K562 (cell line): ENCODE results near the gene MADCAM1. TPM values are rescaled to one million over a fixed set of nuclear protein-coding genes. Genes with fewer than 3 reads are reported as not detected.

Experiments used
- ILF3 ChIP-seq: fragments of 450-650 bp; IDR thresholded peaks from 2 replicates; pipeline ENCODE4 v1.6.1; 2018; ENCODE audit warnings: antibody characterized with exemption, mild to moderate bottlenecking, moderate library complexity, borderline replicate concordance
- ILK ChIP-seq: fragments of 450-650 bp; IDR thresholded peaks from 2 replicates; pipeline ENCODE4 v1.6.1; 2016; ENCODE audit warnings: missing genetic modification characterization, low read depth, mild to moderate bottlenecking, missing compliant biosample characterization, moderate library complexity, borderline replicate concordance
- MBD2 ChIP-seq: sonication (generic); IDR thresholded peaks from 2 replicates; pipeline ENCODE4 v1.6.1; 2016; ENCODE audit warnings: low read depth, borderline replicate concordance
- MCM2 ChIP-seq: fragments of 450-650 bp; IDR thresholded peaks from 2 replicates; pipeline ENCODE4 v1.6.1; 2017; ENCODE audit warnings: low read depth, mild to moderate bottlenecking
- MCM5 ChIP-seq: fragments of 450-650 bp; IDR thresholded peaks from 2 replicates; pipeline ENCODE4 v1.6.1; 2016; ENCODE audit warnings: low read depth
- NFE2L1 ChIP-seq: fragments of 450-650 bp; IDR thresholded peaks from 2 replicates; pipeline ENCODE4 v1.6.1; 2016; ENCODE audit warnings: missing genetic modification characterization, low read depth, mild to moderate bottlenecking, missing compliant biosample characterization, moderate library complexity, borderline replicate concordance
- NONO ChIP-seq, 2 experiments: fragments of 200-400 bp in 1 of 2; fragments of 450-650 bp in 1 of 2; formaldehyde crosslinking in 1 of 2; IDR thresholded peaks; 2 replicates each; pipeline ENCODE4 v1.6.1; 2017; ENCODE audit warnings: low read depth in 2 of 2, mild to moderate bottlenecking in 2 of 2, moderate library complexity in 2 of 2, low read length in 1 of 2
- NR4A1 ChIP-seq, 2 experiments: fragments of 250-450 bp in 1 of 2; fragments of 450-650 bp in 1 of 2; sonication (Bioruptor Pico) in 1 of 2; IDR thresholded peaks; 2 replicates each; pipeline versions ENCODE4 v1.4.0 to v1.6.1; 2016 to 2020; ENCODE audit warnings: mild to moderate bottlenecking in 2 of 2, missing compliant biosample characterization in 1 of 2, missing genetic modification characterization in 1 of 2, moderate library complexity in 1 of 2
- POLR2AphosphoS5 ChIP-seq: IDR thresholded peaks from 2 replicates; pipeline ENCODE4 v1.6.1; 2011; ENCODE audit warnings: mild to moderate bottlenecking, low read depth, low read length, moderate library complexity; ENCODE audit not compliant: control insufficient read depth, insufficient read depth
- POLR2H ChIP-seq: IDR thresholded peaks from 2 replicates; pipeline ENCODE4 v1.6.1; 2016; ENCODE audit warnings: missing genetic modification characterization, low read depth, mild to moderate bottlenecking, control low read depth, missing compliant biosample characterization, moderate library complexity
- RBFOX2 ChIP-seq: fragments of 200-400 bp; formaldehyde crosslinking; IDR thresholded peaks from 2 replicates; pipeline ENCODE4 v1.6.1; 2017; ENCODE audit warnings: low read depth, mild to moderate bottlenecking, low read length, moderate library complexity
- SREBF1 ChIP-seq: fragments of 150-350 bp; IDR thresholded peaks from 2 replicates; pipeline ENCODE4 v1.6.1; 2014; ENCODE audit warnings: antibody characterized with exemption, low read depth, low read length, borderline replicate concordance
- TFAP4 ChIP-seq: sonication (generic); formaldehyde crosslinking; IDR thresholded peaks from 2 replicates; pipeline ENCODE4 v1.8.0; 2022; ENCODE audit warnings: missing genetic modification reagents, mild to moderate bottlenecking, moderate library complexity, borderline replicate concordance
- U2AF2 ChIP-seq: fragments of 200-400 bp; formaldehyde crosslinking; optimal IDR thresholded peaks from 2 replicates; pipeline ENCODE3; 2017; ENCODE audit warnings: low read depth, mild to moderate bottlenecking, low read length
- USF2 ChIP-seq: sonication (generic); formaldehyde crosslinking; IDR thresholded peaks from 2 replicates; pipeline ENCODE4 v1.5.0; 2020; ENCODE audit warnings: missing genetic modification reagents
- ZNF24 ChIP-seq: fragments of 450-650 bp; IDR thresholded peaks from 2 replicates; pipeline ENCODE4 v1.6.1; 2016
- ZNF324 ChIP-seq: fragments of 250-450 bp; sonication (Bioruptor Pico); IDR thresholded peaks from 2 replicates; pipeline ENCODE4 v1.4.0; 2020; ENCODE audit warnings: mild to moderate bottlenecking
- ZNF354B ChIP-seq: fragments of 250-450 bp; sonication (Bioruptor Pico); IDR thresholded peaks from 2 replicates; pipeline ENCODE4 v1.4.0; 2020
- ZNF431 ChIP-seq: sonication (generic); formaldehyde crosslinking; IDR thresholded peaks from 2 replicates; pipeline ENCODE4 v1.8.0; 2022; ENCODE audit warnings: mild to moderate bottlenecking, missing genetic modification reagents
- ZNF644 ChIP-seq: fragments of 200-800 bp; sonication (Bioruptor generic); IDR thresholded peaks from 2 replicates; pipeline ENCODE4 v1.6.1; 2016; ENCODE audit warnings: low read depth, missing genetic modification characterization, missing compliant biosample characterization
- polyA plus RNA-seq, 8 experiments: library from polyadenylated mRNA; depleted of rRNA in 4 of 8; stranded (reverse) in 5 of 8; unstranded in 3 of 8; fragments of >200 nt; fragmentation: Nextera tagmentation in 2 of 8; fragmentation: Illumina TruSeq in 1 of 8; extraction: Ambion mirVana in 2 of 8; extraction: Trizol in 1 of 8; gene quantifications; 2 replicates each; pipeline versions ENCODE4 v1.2.1 to v1.2.3, GENCODE V29; 2011 to 2014; ENCODE audit warnings: inconsistent platforms in 1 of 8, missing spikeins in 1 of 8
- total RNA-seq, 7 experiments: library from RNA; depleted of rRNA in 6 of 7; stranded (reverse); fragments of >200 nt in 6 of 7; fragmentation: Illumina TruSeq in 2 of 7; extraction: Trizol in 2 of 7; gene quantifications; 2 replicates each; pipeline versions ENCODE4 v1.2.1 to v1.2.3, GENCODE V29; 2011 to 2021; ENCODE audit warnings: low replicate concordance in 1 of 7
- TF ChIP-seq, protein P1 (sequence below), 2 experiments: fragments of 450-650 bp in 1 of 2; sonication (generic) in 1 of 2; formaldehyde crosslinking in 1 of 2; IDR thresholded peaks in 1 of 2; conservative IDR thresholded peaks in 1 of 2; 2 replicates each; pipeline versions ENCODE4 v1.6.1 to v1.8.1; 2016 to 2023; ENCODE audit warnings: mild to moderate bottlenecking in 2 of 2, moderate library complexity in 2 of 2, inconsistent platforms in 1 of 2, missing genetic modification reagents in 1 of 2
- TF ChIP-seq, protein P2 (sequence below): fragments of 450-650 bp; formaldehyde crosslinking; IDR thresholded peaks from 2 replicates; pipeline ENCODE4 v1.4.0; 2022; ENCODE audit warnings: mild to moderate bottlenecking, moderate library complexity

MADCAM1 gene
- total and polyA plus RNA-seq, 9 of the 15 experiments (the other 6 are each of a cell fraction or from before 2014, with no cell fraction given): 0.09 to 0.36 (median 0.09) TPM; not detected in 6

GRCh38 chr19:506404-507285, 10.4 kb downstream of the MADCAM1 start (continued):
- no peak for TF ChIP-seq NR4A1 (CRISPR knock-in tag; IDR thresholded peaks at IDR 0.05)
- TF ChIP-seq NR4A1 (tag; IDR thresholded peaks at IDR 0.05): no peak
- TF ChIP-seq ZNF324 (CRISPR knock-in tag): no peak
- TF ChIP-seq ZNF24: no peak
- TF ChIP-seq ZNF644 (tag): no peak
- no peak for TF ChIP-seq ILK (tag)
- TF ChIP-seq NFE2L1 (tag): no peak
- TF ChIP-seq ZNF431: no peak
- no peak for TF ChIP-seq MCM5
- no peak for TF ChIP-seq USF2 (CRISPR knock-in tag)
- no peak for TF ChIP-seq SREBF1
- no peak for TF ChIP-seq POLR2H
- TF ChIP-seq U2AF2: no peak
- TF ChIP-seq POLR2AphosphoS5: no peak
- no peak for TF ChIP-seq NONO (IDR thresholded peaks at IDR 0.05; ENCODE audit: low read depth in 2 of 2, low read length in 1 of 2)
- TF ChIP-seq MCM2: no peak
- no peak for TF ChIP-seq ZNF354B (CRISPR knock-in tag)
- TF ChIP-seq, protein P1, sequence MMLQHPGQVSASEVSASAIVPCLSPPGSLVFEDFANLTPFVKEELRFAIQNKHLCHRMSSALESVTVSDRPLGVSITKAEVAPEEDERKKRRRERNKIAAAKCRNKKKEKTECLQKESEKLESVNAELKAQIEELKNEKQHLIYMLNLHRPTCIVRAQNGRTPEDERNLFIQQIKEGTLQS (IDR thresholded peaks at IDR 0.05): no peak; the same call in 1 of the 2 replicates
- TF ChIP-seq, protein P1 (CRISPR knock-in tag; conservative IDR thresholded peaks at IDR 0.05): no peak
- TF ChIP-seq MBD2: no peak
- TF ChIP-seq, protein P2, sequence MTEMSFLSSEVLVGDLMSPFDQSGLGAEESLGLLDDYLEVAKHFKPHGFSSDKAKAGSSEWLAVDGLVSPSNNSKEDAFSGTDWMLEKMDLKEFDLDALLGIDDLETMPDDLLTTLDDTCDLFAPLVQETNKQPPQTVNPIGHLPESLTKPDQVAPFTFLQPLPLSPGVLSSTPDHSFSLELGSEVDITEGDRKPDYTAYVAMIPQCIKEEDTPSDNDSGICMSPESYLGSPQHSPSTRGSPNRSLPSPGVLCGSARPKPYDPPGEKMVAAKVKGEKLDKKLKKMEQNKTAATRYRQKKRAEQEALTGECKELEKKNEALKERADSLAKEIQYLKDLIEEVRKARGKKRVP (CRISPR knock-in tag): no peak
- TF ChIP-seq TFAP4 (CRISPR knock-in tag): peak; percentile 82
- no peak for TF ChIP-seq RBFOX2
- no peak for TF ChIP-seq ILF3
